ENCODE results near the gene RAPH1. TPM values are rescaled to one million over a fixed set of nuclear protein-coding genes. Genes with fewer than 3 reads are reported as not detected.

RAPH1 gene
- total RNA-seq, 8 experiments from 2014 or later: 1.1 to 76.5 (median 11.1) TPM

- no peak for ATAC-seq (replicated peaks in 6 of 8)
- H3K27ac ChIP-seq: no peak overlapping the region
- in situ Hi-C loops (cut with MboI; ENCODE audit: low pct_unique_long_range_greater_than_20kb in 2 of 9, low sequenced_read_pairs in 9 of 9, unreplicated experiment in 9 of 9): no loop called here
- no peak overlapping the region for H3K4me3 ChIP-seq
- WGBS, 10 experiments: 67 to 100% (median 100%) methylated on average over 1 of the region's 1 CpG; no CpG with 5 or more reads in 1 of the 10 experiments
- no peaks in the 10 kb centered on the region for H3K4me1 ChIP-seq (replicated peaks in 1 of 2)
Observed at GRCh38 chr2:203501873-203502272, 33.2 kb downstream of the RAPH1 start.

DNA sequence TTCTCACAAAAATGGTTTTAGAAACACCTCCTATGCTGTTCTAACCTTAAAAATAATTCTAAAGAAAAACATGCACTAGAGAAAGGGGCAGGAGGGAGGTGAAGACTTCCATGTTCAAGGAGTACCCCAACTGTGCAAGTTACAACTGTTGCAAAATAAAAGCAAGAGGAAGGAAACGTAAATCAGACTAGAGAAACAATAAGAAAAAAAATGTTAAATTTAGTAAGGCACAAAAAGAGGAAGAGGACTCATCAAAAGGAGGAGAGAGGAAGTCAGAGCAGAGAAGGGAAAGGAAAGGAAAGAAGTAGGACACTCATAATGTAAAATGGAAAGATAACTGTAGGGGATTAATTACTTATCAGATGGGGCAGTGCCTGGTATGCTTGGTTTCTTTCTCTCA is 34.1 kb downstream of the RAPH1 start:
- Histone ChIP-seq H3K27ac (no peak overlapping the region), H3K4me1 (replicated peaks in 1 of 2) (no peaks in the 10 kb centered on the region), H3K4me3 (no peak overlapping the region)
- 67 to 100% (median 90%) methylated on average over 1 of the region's 1 CpG; no CpG with 5 or more reads in 1 of the 10 experiments for WGBS, 10 experiments
- in situ Hi-C loops (cut with MboI; ENCODE audit: low pct_unique_long_range_greater_than_20kb in 2 of 9, low sequenced_read_pairs in 9 of 9, unreplicated experiment in 9 of 9): no loop called here
- no peak for ATAC-seq (replicated peaks in 6 of 8)

DNA sequence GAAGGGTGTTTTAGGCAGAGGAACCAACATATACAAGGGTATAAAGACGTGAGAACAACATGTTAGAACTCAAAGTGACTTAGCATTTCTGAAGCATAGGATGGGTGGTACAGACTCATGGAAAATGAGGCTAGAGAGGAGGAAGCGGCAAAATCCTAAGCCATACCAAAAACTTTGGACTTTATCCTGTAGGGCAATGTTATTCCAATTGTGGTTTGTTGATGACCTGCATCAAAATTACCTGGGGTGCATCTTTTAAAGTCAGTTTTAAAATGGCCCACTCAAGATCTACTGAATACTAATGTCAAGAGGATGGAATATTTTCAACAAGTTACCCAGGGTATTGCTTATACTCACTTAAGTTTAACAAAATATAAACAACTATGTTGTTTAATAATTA is 34.8 kb downstream of the RAPH1 start:
- Histone ChIP-seq H3K4me1 (replicated peaks in 1 of 2) (no peaks in the 10 kb centered on the region), H3K4me3 (no peak overlapping the region), H3K27ac (no peak overlapping the region)
- in situ Hi-C loops (cut with MboI; ENCODE audit: low pct_unique_long_range_greater_than_20kb in 2 of 9, low sequenced_read_pairs in 9 of 9, unreplicated experiment in 9 of 9): no loop called here
- WGBS, 10 experiments: 63 to 100% (median 100%) methylated on average over 1 to 2 of the region's 2 CpGs; no CpG with 5 or more reads in 1 of the 10 experiments
- no peak for ATAC-seq (replicated peaks in 6 of 8)

DNA sequence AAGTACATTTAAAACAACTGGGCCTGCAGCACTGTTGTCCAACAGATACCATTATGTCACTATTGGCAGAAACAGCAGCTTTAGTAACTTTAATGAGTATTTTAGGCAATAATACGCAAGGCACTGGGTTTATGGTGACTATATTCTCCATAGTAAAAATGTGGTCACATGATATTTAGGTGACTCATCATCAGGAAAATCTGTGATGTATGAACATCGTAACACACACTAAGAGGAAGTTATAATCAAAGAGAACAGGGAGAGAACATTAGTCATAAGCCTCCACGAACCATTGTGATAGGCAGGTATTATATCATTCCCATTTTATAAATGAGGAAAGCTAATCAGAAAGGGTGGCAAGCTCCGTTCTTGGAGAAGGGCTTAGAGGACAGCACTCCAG is 36.9 kb downstream of the RAPH1 start:
- ATAC-seq (replicated peaks in 6 of 8): peak in 7 of 8 experiments; percentile 83 to 97 (median 92)
- Histone ChIP-seq H3K27ac (no peak overlapping the region), H3K4me3 (no peak overlapping the region), H3K4me1 (replicated peaks in 1 of 2) (no peaks in the 10 kb centered on the region)
- in situ Hi-C loops (cut with MboI; ENCODE audit: low pct_unique_long_range_greater_than_20kb in 2 of 9, low sequenced_read_pairs in 9 of 9, unreplicated experiment in 9 of 9): loop anchor here in 3 of 9 experiments (25.0 kb wide), 3 partner anchors 164 to 414 kb away; no protein-coding TSS in a partner anchor
- WGBS, 10 experiments: 7 to 93% (median 61%) methylated on average over 1 to 4 of the region's 4 CpGs; no CpG with 5 or more reads in 1 of the 10 experiments

DNA sequence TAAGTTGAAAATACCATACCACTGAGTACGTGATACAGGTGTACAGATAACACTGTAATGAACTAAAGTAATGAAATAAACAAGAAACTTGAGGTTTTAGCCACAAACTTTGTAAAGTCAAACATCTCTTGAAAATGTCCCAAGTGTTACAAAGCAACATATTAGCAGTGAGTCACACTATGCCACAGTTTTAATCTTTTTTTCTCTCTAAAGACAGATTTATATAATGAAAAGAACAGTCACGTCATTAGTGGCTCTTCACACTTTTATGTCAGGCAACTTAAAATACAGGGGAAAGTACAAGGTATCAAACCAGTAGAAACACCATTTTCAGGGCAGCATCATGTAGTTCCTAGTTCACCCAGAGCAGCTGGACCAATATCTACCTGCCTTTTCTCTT is 42.1 kb downstream of the RAPH1 start:
- in situ Hi-C loops (cut with MboI; ENCODE audit: low pct_unique_long_range_greater_than_20kb in 2 of 9, low sequenced_read_pairs in 9 of 9, unreplicated experiment in 9 of 9): loop anchor here in 3 of 9 experiments (25.0 kb wide), 3 partner anchors 169 to 419 kb away; no protein-coding TSS in a partner anchor
- 70 to 100% (median 100%) methylated on average over 1 to 2 of the region's 2 CpGs; no CpG with 5 or more reads in 2 of the 10 experiments for WGBS, 10 experiments

GRCh38 chr2:203490391-203490790 is 44.7 kb downstream of the RAPH1 start:
- H3K4me3 ChIP-seq: no peak overlapping the region
- WGBS, 10 experiments: 87 to 100% (median 95%) methylated on average over 1 to 3 of the region's 3 CpGs; no CpG with 5 or more reads in 3 of the 10 experiments
- in situ Hi-C loops (cut with MboI; ENCODE audit: low pct_unique_long_range_greater_than_20kb in 2 of 9, low sequenced_read_pairs in 9 of 9, unreplicated experiment in 9 of 9): loop anchor here in 3 of 9 experiments (25.0 kb wide), 3 partner anchors 172 to 422 kb away; no protein-coding TSS in a partner anchor
- H3K27ac ChIP-seq: no peak overlapping the region
- no peaks in the 10 kb centered on the region for H3K4me1 ChIP-seq (replicated peaks in 1 of 2)
- no peak for ATAC-seq (replicated peaks in 6 of 8)

More for the DNA sequence above, 42.1 kb downstream of the RAPH1 start:
- Histone ChIP-seq H3K4me1 (replicated peaks in 1 of 2) (no peaks in the 10 kb centered on the region), H3K4me3 (no peak overlapping the region), H3K27ac (no peak overlapping the region)
- ATAC-seq (replicated peaks in 6 of 8): no peak

GRCh38 chr2:203489531-203489930 is 45.6 kb downstream of the RAPH1 start:
- no peaks in the 10 kb centered on the region for H3K4me1 ChIP-seq (replicated peaks in 1 of 2)
- no peak overlapping the region for H3K27ac ChIP-seq
- 88 to 100% (median 97%) methylated on average over 1 to 6 of the region's 6 CpGs for WGBS, 10 experiments
- in situ Hi-C loops (cut with MboI; ENCODE audit: low pct_unique_long_range_greater_than_20kb in 2 of 9, low sequenced_read_pairs in 9 of 9, unreplicated experiment in 9 of 9): loop anchor here in 3 of 9 experiments (10.0 to 25.0 kb wide), 4 partner anchors 165 to 423 kb away; no protein-coding TSS in a partner anchor
- no peak for ATAC-seq (replicated peaks in 6 of 8)
- no peak overlapping the region for H3K4me3 ChIP-seq

DNA sequence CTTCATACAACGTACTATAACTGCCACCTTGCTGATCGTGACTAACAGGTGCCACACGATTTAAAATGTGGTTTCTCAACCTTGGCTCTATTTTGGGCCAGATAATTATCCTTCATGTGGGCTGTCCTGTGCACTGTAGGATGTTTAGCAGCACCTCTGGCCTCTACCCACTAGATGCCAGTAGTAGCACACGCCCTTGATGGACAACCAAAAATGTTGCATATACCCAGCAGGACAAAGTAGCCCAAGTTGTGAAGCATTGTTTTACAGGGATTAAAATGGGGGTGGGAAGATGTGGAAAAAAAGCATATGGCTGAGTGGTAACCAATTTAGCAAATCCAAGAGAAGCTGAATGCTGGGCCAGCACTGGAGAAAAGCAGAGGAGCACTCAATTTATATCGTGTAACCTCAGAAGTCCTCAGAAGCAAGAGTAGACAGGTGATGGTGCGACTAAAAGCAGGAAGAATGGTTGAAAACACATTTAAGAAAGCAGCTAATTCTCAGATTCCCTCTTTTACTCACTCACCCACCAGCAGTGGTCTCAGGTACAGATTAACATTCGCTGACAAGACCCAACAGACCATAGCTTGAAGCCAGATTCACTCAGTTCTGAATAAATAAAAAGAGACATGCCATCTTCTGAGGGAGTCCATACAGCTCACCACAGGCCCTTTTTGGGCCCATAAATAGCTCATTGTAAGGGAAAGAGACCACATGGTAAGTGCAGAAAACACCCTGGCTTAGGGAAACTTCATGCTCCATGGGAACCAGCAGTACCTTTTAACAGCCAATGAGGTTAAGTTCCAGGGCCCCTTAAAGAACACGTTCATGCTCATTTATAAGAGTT is 50.6 kb downstream of the RAPH1 start:
- H3K27ac ChIP-seq: no peak overlapping the region
- WGBS, 10 experiments: 54 to 93% (median 81%) methylated on average over 3 to 7 of the region's 8 CpGs; no CpG with 5 or more reads in 2 of the 10 experiments
- in situ Hi-C loops (cut with MboI; ENCODE audit: low pct_unique_long_range_greater_than_20kb in 2 of 9, low sequenced_read_pairs in 9 of 9, unreplicated experiment in 9 of 9): loop anchor here in 3 of 9 experiments (10.0 to 25.0 kb wide), 4 partner anchors 170 to 428 kb away; no protein-coding TSS in a partner anchor
- H3K4me3 ChIP-seq: no peak overlapping the region
- H3K4me1 ChIP-seq (replicated peaks in 1 of 2): no peaks in the 10 kb centered on the region
- peak in 3 of 8 experiments; percentile 87 to 92 (median 89) for ATAC-seq (replicated peaks in 6 of 8)

- WGBS, 10 experiments: 82 to 100% (median 93%) methylated on average over 2 to 5 of the region's 5 CpGs; no CpG with 5 or more reads in 1 of the 10 experiments
- Histone ChIP-seq H3K4me3 (no peak overlapping the region), H3K4me1 (replicated peaks in 1 of 2) (no peaks in the 10 kb centered on the region), H3K27ac (no peak overlapping the region)
- in situ Hi-C loops (cut with MboI; ENCODE audit: low pct_unique_long_range_greater_than_20kb in 2 of 9, low sequenced_read_pairs in 9 of 9, unreplicated experiment in 9 of 9): loop anchor here in 3 of 9 experiments (10.0 to 25.0 kb wide), 4 partner anchors 174 to 432 kb away; no protein-coding TSS in a partner anchor
- ATAC-seq (replicated peaks in 6 of 8): no peak
Observed at GRCh38 chr2:203480623-203481022, 54.5 kb downstream of the RAPH1 start.

GRCh38 chr2:203476881-203477280 is 58.2 kb downstream of the RAPH1 start:
- Histone ChIP-seq H3K4me3 (no peak overlapping the region), H3K4me1 (replicated peaks in 1 of 2) (no peaks in the 10 kb centered on the region), H3K27ac (no peak overlapping the region)
- WGBS, 10 experiments: 44 to 100% (median 92%) methylated on average over 1 to 2 of the region's 2 CpGs
- in situ Hi-C loops (cut with MboI; ENCODE audit: low pct_unique_long_range_greater_than_20kb in 2 of 9, low sequenced_read_pairs in 9 of 9, unreplicated experiment in 9 of 9): loop anchor here in 3 of 9 experiments (25.0 kb wide), 3 partner anchors 185 to 435 kb away; no protein-coding TSS in a partner anchor
- ATAC-seq (replicated peaks in 6 of 8): no peak

DNA sequence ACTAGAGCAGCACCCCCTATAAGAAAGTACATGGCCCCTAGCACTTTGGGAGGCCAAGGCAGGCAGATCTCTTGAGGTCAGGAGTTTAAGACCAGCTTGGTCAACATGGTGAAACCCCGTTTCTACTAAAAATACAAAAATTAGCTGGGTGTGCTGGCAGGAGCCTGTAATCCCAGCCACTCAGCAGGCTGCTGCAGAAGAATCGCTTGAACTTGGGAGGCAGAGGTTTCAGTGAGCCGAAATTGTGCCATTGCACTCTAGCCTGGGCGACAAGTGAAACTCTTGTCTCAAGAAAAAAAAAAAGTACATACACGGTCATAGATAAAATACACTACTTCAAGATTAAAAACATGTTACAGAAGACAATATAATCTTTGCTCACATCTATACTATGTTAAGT is 63.8 kb downstream of the RAPH1 start:
- WGBS, 10 experiments: 60 to 100% (median 86%) methylated on average over 1 to 5 of the region's 5 CpGs; no CpG with 5 or more reads in 2 of the 10 experiments
- Histone ChIP-seq H3K4me1 (replicated peaks in 1 of 2) (no peaks in the 10 kb centered on the region), H3K27ac (no peak overlapping the region), H3K4me3 (no peak overlapping the region)
- ATAC-seq (replicated peaks in 6 of 8): no peak
- in situ Hi-C loops (cut with MboI; ENCODE audit: low pct_unique_long_range_greater_than_20kb in 2 of 9, low sequenced_read_pairs in 9 of 9, unreplicated experiment in 9 of 9): no loop called here

- no peak overlapping the region for H3K27ac ChIP-seq
- no peaks in the 10 kb centered on the region for H3K4me1 ChIP-seq (replicated peaks in 1 of 2)
- no peak overlapping the region for H3K4me3 ChIP-seq
- 57 to 93% (median 63%) methylated on average over 1 to 4 of the region's 4 CpGs for WGBS, 10 experiments
- in situ Hi-C loops (cut with MboI; ENCODE audit: low pct_unique_long_range_greater_than_20kb in 2 of 9, low sequenced_read_pairs in 9 of 9, unreplicated experiment in 9 of 9): no loop called here
- ATAC-seq (replicated peaks in 6 of 8): peak; percentile 37 to 91 (median 58)
Observed at GRCh38 chr2:203470371-203470770, 64.7 kb downstream of the RAPH1 start.

DNA sequence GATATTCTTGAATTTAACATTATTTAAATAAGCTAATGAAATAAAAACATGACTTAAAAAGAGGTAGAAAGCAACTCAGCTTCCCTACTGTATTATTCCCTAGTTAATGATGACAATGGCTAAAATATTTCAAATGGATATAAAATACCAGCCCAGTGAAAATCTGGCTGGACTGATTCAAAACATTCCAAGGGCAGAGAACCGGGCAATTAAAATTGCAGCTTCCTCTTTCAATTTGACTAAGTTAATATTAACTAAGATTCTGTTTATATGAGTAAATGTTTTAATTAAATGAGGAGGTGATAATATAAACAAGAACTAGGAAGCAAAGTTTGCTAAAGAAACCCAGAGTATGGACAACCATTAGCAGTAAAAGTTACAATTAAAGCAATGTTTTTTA is 65.6 kb downstream of the RAPH1 start:
- Histone ChIP-seq H3K4me3 (no peak overlapping the region), H3K4me1 (replicated peaks in 1 of 2) (no peaks in the 10 kb centered on the region), H3K27ac (no peak overlapping the region)
- no peak for ATAC-seq (replicated peaks in 6 of 8)
- WGBS, 10 experiments: 0 to 100% (median 71%) methylated on average over 1 of the region's 1 CpG; no CpG with 5 or more reads in 1 of the 10 experiments
- in situ Hi-C loops (cut with MboI; ENCODE audit: low pct_unique_long_range_greater_than_20kb in 2 of 9, low sequenced_read_pairs in 9 of 9, unreplicated experiment in 9 of 9): no loop called here

Measured in motor neuron (in vitro differentiated cells).